ENCODE measurements around the gene TNIK. TPM values are rescaled to one million over a fixed set of nuclear protein-coding genes. Genes with fewer than 3 reads are reported as not detected.

The TNIK gene
- polyA plus RNA-seq, 1 of the 3 experiments (the other 2 are of a cell fraction) = 19.4 TPM

DNA sequence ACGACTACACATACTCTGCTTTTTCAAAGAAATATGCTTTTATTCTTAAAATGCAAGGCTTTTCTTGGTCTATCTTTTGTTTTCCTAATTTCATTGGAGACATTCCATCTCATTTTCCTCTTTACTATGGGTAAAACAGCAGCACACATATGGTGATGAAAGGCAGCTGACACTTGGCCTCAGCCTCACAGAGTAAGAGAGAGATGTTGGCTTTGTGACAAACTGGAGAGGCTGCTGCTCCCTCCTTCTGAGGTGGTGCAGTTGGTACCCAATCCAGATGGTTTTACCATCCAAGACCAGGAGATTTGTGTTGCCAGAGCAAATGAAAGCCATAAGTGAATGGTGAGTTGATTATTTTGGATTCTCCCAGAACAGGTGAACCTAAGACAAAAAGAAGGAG, 420.5 kb downstream of the TNIK start:
- Histone ChIP-seq H2AFZ (ENCODE audit: low read depth) (no peak overlapping the region), H3K9me3 (no peaks in the 10 kb centered on the region), H3K4me3 (ENCODE audit: low read depth in 2 of 2, low read length in 1 of 2) (no peak overlapping the region), H3K27ac (ENCODE audit: low read depth in 2 of 2, low read length in 1 of 2) (no peak overlapping the region), H3K36me3 (replicated peaks in 1 of 2; ENCODE audit: control insufficient read depth in 1 of 2, insufficient read depth in 2 of 2, low read length in 1 of 2) (no peaks in the 10 kb centered on the region), H3K27me3 (ENCODE audit: insufficient read depth) (no peaks in the 10 kb centered on the region), H3K4me2 (no peak overlapping the region), H3K79me2 (ENCODE audit: insufficient read depth) (no peaks in the 10 kb centered on the region), H3K4me1 (ENCODE audit: control insufficient read depth in 1 of 2, insufficient read depth in 2 of 2, low read depth in 1 of 2, low read length in 1 of 2) (no peaks in the 10 kb centered on the region), H3F3A (replicated peaks; ENCODE audit: insufficient read depth) (no peaks in the 10 kb centered on the region), H4K20me1 (ENCODE audit: insufficient read depth) (no peaks in the 10 kb centered on the region), H3K9me2 (no peaks in the 10 kb centered on the region), H3K9ac (no peak overlapping the region)
- 84% methylated on average over 1 of the region's 1 CpG for WGBS (ENCODE audit: low lambda C conversion rate)
- no peak for DNase-seq
- ChIA-PET CTCF (no interaction called here), POLR2A (no interaction called here)
- TF ChIP-seq GATA2 (CRISPR knock-in tag; IDR thresholded peaks at IDR 0.05) = no peak
- TF ChIP-seq, protein P1, sequence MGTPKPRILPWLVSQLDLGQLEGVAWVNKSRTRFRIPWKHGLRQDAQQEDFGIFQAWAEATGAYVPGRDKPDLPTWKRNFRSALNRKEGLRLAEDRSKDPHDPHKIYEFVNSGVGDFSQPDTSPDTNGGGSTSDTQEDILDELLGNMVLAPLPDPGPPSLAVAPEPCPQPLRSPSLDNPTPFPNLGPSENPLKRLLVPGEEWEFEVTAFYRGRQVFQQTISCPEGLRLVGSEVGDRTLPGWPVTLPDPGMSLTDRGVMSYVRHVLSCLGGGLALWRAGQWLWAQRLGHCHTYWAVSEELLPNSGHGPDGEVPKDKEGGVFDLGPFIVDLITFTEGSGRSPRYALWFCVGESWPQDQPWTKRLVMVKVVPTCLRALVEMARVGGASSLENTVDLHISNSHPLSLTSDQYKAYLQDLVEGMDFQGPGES (IDR thresholded peaks at IDR 0.05; ENCODE audit: low read depth, low read length) = no peak
- TF ChIP-seq FOXJ3 (CRISPR knock-in tag; IDR thresholded peaks at IDR 0.05) = no peak
- TF ChIP-seq YY1 (IDR thresholded peaks at IDR 0.05; ENCODE audit: low read depth) = no peak
- TF ChIP-seq, protein P2, sequence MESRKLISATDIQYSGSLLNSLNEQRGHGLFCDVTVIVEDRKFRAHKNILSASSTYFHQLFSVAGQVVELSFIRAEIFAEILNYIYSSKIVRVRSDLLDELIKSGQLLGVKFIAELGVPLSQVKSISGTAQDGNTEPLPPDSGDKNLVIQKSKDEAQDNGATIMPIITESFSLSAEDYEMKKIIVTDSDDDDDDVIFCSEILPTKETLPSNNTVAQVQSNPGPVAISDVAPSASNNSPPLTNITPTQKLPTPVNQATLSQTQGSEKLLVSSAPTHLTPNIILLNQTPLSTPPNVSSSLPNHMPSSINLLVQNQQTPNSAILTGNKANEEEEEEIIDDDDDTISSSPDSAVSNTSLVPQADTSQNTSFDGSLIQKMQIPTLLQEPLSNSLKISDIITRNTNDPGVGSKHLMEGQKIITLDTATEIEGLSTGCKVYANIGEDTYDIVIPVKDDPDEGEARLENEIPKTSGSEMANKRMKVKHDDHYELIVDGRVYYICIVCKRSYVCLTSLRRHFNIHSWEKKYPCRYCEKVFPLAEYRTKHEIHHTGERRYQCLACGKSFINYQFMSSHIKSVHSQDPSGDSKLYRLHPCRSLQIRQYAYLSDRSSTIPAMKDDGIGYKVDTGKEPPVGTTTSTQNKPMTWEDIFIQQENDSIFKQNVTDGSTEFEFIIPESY (IDR thresholded peaks at IDR 0.05; ENCODE audit: borderline replicate concordance, low read depth) = no peak
- TF ChIP-seq FOXM1 (IDR thresholded peaks at IDR 0.05; ENCODE audit: low read depth) = no peak
- TF ChIP-seq RFX5 (IDR thresholded peaks at IDR 0.05; ENCODE audit: low read length) = no peak
- TF ChIP-seq NFIC (IDR thresholded peaks at IDR 0.05; ENCODE audit: borderline replicate concordance) = no peak
- TF ChIP-seq, protein P3, sequence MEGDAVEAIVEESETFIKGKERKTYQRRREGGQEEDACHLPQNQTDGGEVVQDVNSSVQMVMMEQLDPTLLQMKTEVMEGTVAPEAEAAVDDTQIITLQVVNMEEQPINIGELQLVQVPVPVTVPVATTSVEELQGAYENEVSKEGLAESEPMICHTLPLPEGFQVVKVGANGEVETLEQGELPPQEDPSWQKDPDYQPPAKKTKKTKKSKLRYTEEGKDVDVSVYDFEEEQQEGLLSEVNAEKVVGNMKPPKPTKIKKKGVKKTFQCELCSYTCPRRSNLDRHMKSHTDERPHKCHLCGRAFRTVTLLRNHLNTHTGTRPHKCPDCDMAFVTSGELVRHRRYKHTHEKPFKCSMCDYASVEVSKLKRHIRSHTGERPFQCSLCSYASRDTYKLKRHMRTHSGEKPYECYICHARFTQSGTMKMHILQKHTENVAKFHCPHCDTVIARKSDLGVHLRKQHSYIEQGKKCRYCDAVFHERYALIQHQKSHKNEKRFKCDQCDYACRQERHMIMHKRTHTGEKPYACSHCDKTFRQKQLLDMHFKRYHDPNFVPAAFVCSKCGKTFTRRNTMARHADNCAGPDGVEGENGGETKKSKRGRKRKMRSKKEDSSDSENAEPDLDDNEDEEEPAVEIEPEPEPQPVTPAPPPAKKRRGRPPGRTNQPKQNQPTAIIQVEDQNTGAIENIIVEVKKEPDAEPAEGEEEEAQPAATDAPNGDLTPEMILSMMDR (IDR thresholded peaks at IDR 0.05) = no peak
- no peak for TF ChIP-seq GABPA (IDR thresholded peaks at IDR 0.05; ENCODE audit: low read depth)
- TF ChIP-seq, protein P4, sequence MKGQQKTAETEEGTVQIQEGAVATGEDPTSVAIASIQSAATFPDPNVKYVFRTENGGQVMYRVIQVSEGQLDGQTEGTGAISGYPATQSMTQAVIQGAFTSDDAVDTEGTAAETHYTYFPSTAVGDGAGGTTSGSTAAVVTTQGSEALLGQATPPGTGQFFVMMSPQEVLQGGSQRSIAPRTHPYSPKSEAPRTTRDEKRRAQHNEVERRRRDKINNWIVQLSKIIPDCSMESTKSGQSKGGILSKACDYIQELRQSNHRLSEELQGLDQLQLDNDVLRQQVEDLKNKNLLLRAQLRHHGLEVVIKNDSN (IDR thresholded peaks at IDR 0.05; ENCODE audit: borderline replicate concordance, low read depth) = no peak
- TF ChIP-seq, protein P5, sequence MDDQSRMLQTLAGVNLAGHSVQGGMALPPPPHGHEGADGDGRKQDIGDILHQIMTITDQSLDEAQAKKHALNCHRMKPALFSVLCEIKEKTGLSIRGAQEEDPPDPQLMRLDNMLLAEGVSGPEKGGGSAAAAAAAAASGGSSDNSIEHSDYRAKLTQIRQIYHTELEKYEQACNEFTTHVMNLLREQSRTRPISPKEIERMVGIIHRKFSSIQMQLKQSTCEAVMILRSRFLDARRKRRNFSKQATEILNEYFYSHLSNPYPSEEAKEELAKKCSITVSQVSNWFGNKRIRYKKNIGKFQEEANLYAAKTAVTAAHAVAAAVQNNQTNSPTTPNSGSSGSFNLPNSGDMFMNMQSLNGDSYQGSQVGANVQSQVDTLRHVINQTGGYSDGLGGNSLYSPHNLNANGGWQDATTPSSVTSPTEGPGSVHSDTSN (IDR thresholded peaks at IDR 0.05) = no peak
- TF ChIP-seq, protein P6, sequence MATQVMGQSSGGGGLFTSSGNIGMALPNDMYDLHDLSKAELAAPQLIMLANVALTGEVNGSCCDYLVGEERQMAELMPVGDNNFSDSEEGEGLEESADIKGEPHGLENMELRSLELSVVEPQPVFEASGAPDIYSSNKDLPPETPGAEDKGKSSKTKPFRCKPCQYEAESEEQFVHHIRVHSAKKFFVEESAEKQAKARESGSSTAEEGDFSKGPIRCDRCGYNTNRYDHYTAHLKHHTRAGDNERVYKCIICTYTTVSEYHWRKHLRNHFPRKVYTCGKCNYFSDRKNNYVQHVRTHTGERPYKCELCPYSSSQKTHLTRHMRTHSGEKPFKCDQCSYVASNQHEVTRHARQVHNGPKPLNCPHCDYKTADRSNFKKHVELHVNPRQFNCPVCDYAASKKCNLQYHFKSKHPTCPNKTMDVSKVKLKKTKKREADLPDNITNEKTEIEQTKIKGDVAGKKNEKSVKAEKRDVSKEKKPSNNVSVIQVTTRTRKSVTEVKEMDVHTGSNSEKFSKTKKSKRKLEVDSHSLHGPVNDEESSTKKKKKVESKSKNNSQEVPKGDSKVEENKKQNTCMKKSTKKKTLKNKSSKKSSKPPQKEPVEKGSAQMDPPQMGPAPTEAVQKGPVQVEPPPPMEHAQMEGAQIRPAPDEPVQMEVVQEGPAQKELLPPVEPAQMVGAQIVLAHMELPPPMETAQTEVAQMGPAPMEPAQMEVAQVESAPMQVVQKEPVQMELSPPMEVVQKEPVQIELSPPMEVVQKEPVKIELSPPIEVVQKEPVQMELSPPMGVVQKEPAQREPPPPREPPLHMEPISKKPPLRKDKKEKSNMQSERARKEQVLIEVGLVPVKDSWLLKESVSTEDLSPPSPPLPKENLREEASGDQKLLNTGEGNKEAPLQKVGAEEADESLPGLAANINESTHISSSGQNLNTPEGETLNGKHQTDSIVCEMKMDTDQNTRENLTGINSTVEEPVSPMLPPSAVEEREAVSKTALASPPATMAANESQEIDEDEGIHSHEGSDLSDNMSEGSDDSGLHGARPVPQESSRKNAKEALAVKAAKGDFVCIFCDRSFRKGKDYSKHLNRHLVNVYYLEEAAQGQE (IDR thresholded peaks at IDR 0.05; ENCODE audit: low read depth, low read length) = no peak
- no peak for TF ChIP-seq TCF12 (IDR thresholded peaks at IDR 0.05)
- TF ChIP-seq POLR2AphosphoS5 (IDR thresholded peaks at IDR 0.05; ENCODE audit: low read depth, low read length) = no peak
- no peak for TF ChIP-seq MEF2A (IDR thresholded peaks at IDR 0.05; ENCODE audit: borderline replicate concordance, low read depth)
- TF ChIP-seq RCOR1 (IDR thresholded peaks at IDR 0.05; ENCODE audit: low read length) = no peak
